HK-2 (cell line): Measurements from ENCODE around the gene SMG1.
A peak's percentile ranks its signal among the peaks of the same experiment; 100 is the strongest.
"Not testable (repeated sequence)": the region's sequence is repeated elsewhere in the genome, so short reads cannot be mapped to it uniquely, and the experiment has no call there.

Experiments used
- DNase-seq: peaks from one replicate; pipeline ENCODE4 v3.0.0-alpha.2; 2018; ENCODE audit not compliant: unreplicated experiment

SMG1 gene

GRCh38 chr16:18925986-18926865 is at the start of gene SMG1:
SMG1 (minus strand) TSS chr16:18926408; CDS start chr16:18926041, 367 bp downstream.
- peak; percentile 95 for DNase-seq

GRCh38 chr16:18975109-18975508 is 48.9 kb upstream of the SMG1 start:
- DNase-seq = no peak

- no peak for DNase-seq
Observed at GRCh38 chr16:18969855-18970240, 43.6 kb upstream of the SMG1 start.

GRCh38 chr16:18969050-18969854 is 43.0 kb upstream of the SMG1 start:
- peak; percentile 76 for DNase-seq

GRCh38 chr16:18966791-18967190 is 40.6 kb upstream of the SMG1 start:
- no peak for DNase-seq

GRCh38 chr16:18965555-18965954 is 39.3 kb upstream of the SMG1 start:
- no peak for DNase-seq

- no peak for DNase-seq
Observed at GRCh38 chr16:18959031-18959505, 32.9 kb upstream of the SMG1 start.

GRCh38 chr16:18958621-18959029 is 32.4 kb upstream of the SMG1 start:
- DNase-seq = no peak

- DNase-seq = not testable (repeated sequence)
Observed at GRCh38 chr16:18956658-18957241, 30.5 kb upstream of the SMG1 start.

GRCh38 chr16:18955874-18956580 is 29.8 kb upstream of the SMG1 start:
- DNase-seq = not testable (repeated sequence)

GRCh38 chr16:18953547-18953946 is 27.3 kb upstream of the SMG1 start:
- no peak for DNase-seq

GRCh38 chr16:18950469-18951185 is 24.4 kb upstream of the SMG1 start:
- DNase-seq = no peak

GRCh38 chr16:18948372-18949020 is 22.3 kb upstream of the SMG1 start:
- DNase-seq = no peak

GRCh38 chr16:18945233-18945632 is 19.0 kb upstream of the SMG1 start:
- DNase-seq = no peak

GRCh38 chr16:18943414-18943813 is 17.2 kb upstream of the SMG1 start:
- no peak for DNase-seq

GRCh38 chr16:18942061-18942460 is 15.9 kb upstream of the SMG1 start:
- DNase-seq = no peak

GRCh38 chr16:18941471-18941870 is 15.3 kb upstream of the SMG1 start:
- no peak for DNase-seq

GRCh38 chr16:18938986-18939385 is 12.8 kb upstream of the SMG1 start:
- no peak for DNase-seq

GRCh38 chr16:18937390-18937789 is 11.2 kb upstream of the SMG1 start:
- no peak for DNase-seq

GRCh38 chr16:18936727-18937340 is 10.6 kb upstream of the SMG1 start:
- DNase-seq = no peak
